ENCODE data around the gene WWOX. TPM values are rescaled to one million over a fixed set of nuclear protein-coding genes. Genes with fewer than 3 reads are reported as not detected.

Gene WWOX
- total RNA-seq, 1 donor from 2014 or later: 7.3 TPM

GRCh38 chr16:78225919-78226318, 126.5 kb downstream of the WWOX start:
- FAIRE-seq: no peak
- no peaks in the 10 kb centered on the region for H3K9me3 Mint-ChIP-seq (ENCODE audit: unreplicated experiment)

GRCh38 chr16:78227855-78228254, 128.4 kb downstream of the WWOX start:
- no peak overlapping the region for H3K4me2 ChIP-seq (ENCODE audit: low read length)
- no peaks in the 10 kb centered on the region for H3K79me2 ChIP-seq (ENCODE audit: insufficient read depth, low read length)
- H3K9ac ChIP-seq (ENCODE audit: low read length): no peak overlapping the region
- no peak overlapping the region for H2AFZ ChIP-seq (ENCODE audit: low read depth, low read length)
- no peak overlapping the region for H3K4me3 Mint-ChIP-seq (ENCODE audit: unreplicated experiment)
- H3K4me1 ChIP-seq (ENCODE audit: insufficient read depth, low read length): no peaks in the 10 kb centered on the region
- H3K4me1 Mint-ChIP-seq (ENCODE audit: low read depth, unreplicated experiment): no peaks in the 10 kb centered on the region
- DNase-seq (ENCODE audit: low read depth) (no peak), FAIRE-seq (no peak)
- H3K36me3 Mint-ChIP-seq (ENCODE audit: low read depth, unreplicated experiment): no peaks in the 10 kb centered on the region
- H4K20me1 ChIP-seq (ENCODE audit: insufficient read depth, low read length): no peaks in the 10 kb centered on the region
- no peak overlapping the region for H3K27ac ChIP-seq (ENCODE audit: low read depth, low read length)
- no peak overlapping the region for H3K4me3 ChIP-seq (ENCODE audit: insufficient read depth, low read depth, low read length)
- H3K36me3 ChIP-seq (ENCODE audit: insufficient read depth, low read length): no peaks in the 10 kb centered on the region
- no peaks in the 10 kb centered on the region for H3K9me3 ChIP-seq (ENCODE audit: insufficient read depth, low read depth, low read length)
- H3K27me3 ChIP-seq (ENCODE audit: insufficient read depth, low read length): peaks cover 3% of the 10 kb centered on the region
- no peak overlapping the region for H3K27ac Mint-ChIP-seq (ENCODE audit: unreplicated experiment)
- no peaks in the 10 kb centered on the region for H3K9me3 Mint-ChIP-seq (ENCODE audit: unreplicated experiment)
- TF ChIP-seq CTCF (IDR thresholded peaks at IDR 0.05; ENCODE audit: insufficient read depth, low read depth, low read length) (no peak), EZH2 (IDR thresholded peaks at IDR 0.05; ENCODE audit: insufficient read depth, low read length) (no peak)
- H3K27me3 Mint-ChIP-seq (ENCODE audit: low read depth, unreplicated experiment): no peaks in the 10 kb centered on the region

More at GRCh38 chr16:78225919-78226318, 126.5 kb downstream of the WWOX start:
- Mint-ChIP-seq H3K36me3 (ENCODE audit: low read depth, unreplicated experiment) (no peaks in the 10 kb centered on the region), H3K27me3 (ENCODE audit: low read depth, unreplicated experiment) (no peaks in the 10 kb centered on the region), H3K4me1 (ENCODE audit: low read depth, unreplicated experiment) (no peaks in the 10 kb centered on the region), H3K4me3 (ENCODE audit: unreplicated experiment) (no peak overlapping the region), H3K27ac (ENCODE audit: unreplicated experiment) (no peak overlapping the region)
- Histone ChIP-seq H2AFZ (ENCODE audit: low read depth, low read length) (no peak overlapping the region), H3K4me1 (ENCODE audit: insufficient read depth, low read length) (no peaks in the 10 kb centered on the region), H3K27ac (ENCODE audit: low read depth, low read length) (no peak overlapping the region), H3K9ac (ENCODE audit: low read length) (no peak overlapping the region), H4K20me1 (ENCODE audit: insufficient read depth, low read length) (no peaks in the 10 kb centered on the region), H3K36me3 (ENCODE audit: insufficient read depth, low read length) (no peaks in the 10 kb centered on the region), H3K4me2 (ENCODE audit: low read length) (no peak overlapping the region), H3K9me3 (ENCODE audit: insufficient read depth, low read depth, low read length) (no peaks in the 10 kb centered on the region), H3K4me3 (ENCODE audit: insufficient read depth, low read depth, low read length) (no peak overlapping the region), H3K27me3 (ENCODE audit: insufficient read depth, low read length) (peaks cover 3% of the 10 kb centered on the region), H3K79me2 (ENCODE audit: insufficient read depth, low read length) (no peaks in the 10 kb centered on the region)
- TF ChIP-seq CTCF (IDR thresholded peaks at IDR 0.05; ENCODE audit: insufficient read depth, low read depth, low read length): no peak
- TF ChIP-seq EZH2 (IDR thresholded peaks at IDR 0.05; ENCODE audit: insufficient read depth, low read length): no peak
- DNase-seq (ENCODE audit: low read depth): no peak

- Mint-ChIP-seq H3K27ac (ENCODE audit: unreplicated experiment) (no peak overlapping the region), H3K27me3 (ENCODE audit: low read depth, unreplicated experiment) (no peaks in the 10 kb centered on the region)
- FAIRE-seq: no peak
Measured at GRCh38 chr16:78228704-78229103, 129.2 kb downstream of the WWOX start.

More at GRCh38 chr16:78228704-78229103, 129.2 kb downstream of the WWOX start:
- Histone ChIP-seq H3K4me3 (ENCODE audit: insufficient read depth, low read depth, low read length) (no peak overlapping the region), H3K27me3 (ENCODE audit: insufficient read depth, low read length) (peaks cover 3% of the 10 kb centered on the region), H3K27ac (ENCODE audit: low read depth, low read length) (no peak overlapping the region), H3K4me1 (ENCODE audit: insufficient read depth, low read length) (no peaks in the 10 kb centered on the region), H3K9me3 (ENCODE audit: insufficient read depth, low read depth, low read length) (no peaks in the 10 kb centered on the region), H4K20me1 (ENCODE audit: insufficient read depth, low read length) (no peaks in the 10 kb centered on the region), H3K36me3 (ENCODE audit: insufficient read depth, low read length) (no peaks in the 10 kb centered on the region), H2AFZ (ENCODE audit: low read depth, low read length) (no peak overlapping the region), H3K79me2 (ENCODE audit: insufficient read depth, low read length) (no peaks in the 10 kb centered on the region), H3K9ac (ENCODE audit: low read length) (no peak overlapping the region), H3K4me2 (ENCODE audit: low read length) (no peak overlapping the region)
- DNase-seq (ENCODE audit: low read depth): no peak
- TF ChIP-seq CTCF (IDR thresholded peaks at IDR 0.05; ENCODE audit: insufficient read depth, low read depth, low read length) (no peak), EZH2 (IDR thresholded peaks at IDR 0.05; ENCODE audit: insufficient read depth, low read length) (no peak)
- H3K4me3 Mint-ChIP-seq (ENCODE audit: unreplicated experiment): no peak overlapping the region
- no peaks in the 10 kb centered on the region for H3K4me1 Mint-ChIP-seq (ENCODE audit: low read depth, unreplicated experiment)
- no peaks in the 10 kb centered on the region for H3K36me3 Mint-ChIP-seq (ENCODE audit: low read depth, unreplicated experiment)
- no peaks in the 10 kb centered on the region for H3K9me3 Mint-ChIP-seq (ENCODE audit: unreplicated experiment)
